ENCODE measurements around the gene RHBDF1.
"Not testable (repeated sequence)": the region's sequence is repeated elsewhere in the genome, so short reads cannot be mapped to it uniquely, and the experiment has no call there.

GRCh38 chr16:38206-38605, 34.2 kb downstream of the RHBDF1 start:
- not testable (repeated sequence) for TF ChIP-seq CTCF (IDR thresholded peaks at IDR 0.05; ENCODE audit: insufficient read depth, low read length); POLR2AphosphoS5 (IDR thresholded peaks at IDR 0.05; ENCODE audit: low read depth); REST (IDR thresholded peaks at IDR 0.05; ENCODE audit: insufficient replicate concordance, low read depth); SPI1 (IDR thresholded peaks at IDR 0.05; ENCODE audit: borderline replicate concordance, low read depth)
